HepG2 (cell line): ENCODE data around the gene DUS1L. TPM values are rescaled to one million over a fixed set of nuclear protein-coding genes. Genes with fewer than 3 reads are reported as not detected.

Experiments used
- ARID4A ChIP-seq: sonication (generic); formaldehyde crosslinking; IDR thresholded peaks from 2 replicates; pipeline ENCODE4 v1.5.0; 2020; ENCODE audit warnings: mild to moderate bottlenecking, missing genetic modification reagents, borderline replicate concordance
- BCL6 ChIP-seq: IDR thresholded peaks from 2 replicates; pipeline ENCODE4 v1.6.1; 2016; ENCODE audit warnings: missing genetic modification reagents, missing compliant biosample characterization
- DZIP1 ChIP-seq: sonication (generic); formaldehyde crosslinking; IDR thresholded peaks from 2 replicates; pipeline ENCODE4 v1.5.0; 2020; ENCODE audit warnings: mild to moderate bottlenecking, missing genetic modification reagents
- HDAC1 ChIP-seq: sonication (generic); formaldehyde crosslinking; IDR thresholded peaks from 2 replicates; pipeline ENCODE4 v1.5.1; 2020; ENCODE audit warnings: mild to moderate bottlenecking, missing genetic modification reagents
- HNRNPK ChIP-seq: fragments of 200-400 bp; formaldehyde crosslinking; IDR thresholded peaks from 2 replicates; pipeline ENCODE4 v1.6.1; 2018; ENCODE audit warnings: low read length, low read depth, moderate library complexity, mild to moderate bottlenecking; ENCODE audit not compliant: poor library complexity, severe bottlenecking
- NCOR1 ChIP-seq: fragments of 200-600 bp; sonication (generic); IDR thresholded peaks from 2 replicates; pipeline ENCODE4 v1.7.0; 2017; ENCODE audit warnings: antibody characterized with exemption, low read length, borderline replicate concordance
- NFRKB ChIP-seq: fragments of 450-650 bp; IDR thresholded peaks from 2 replicates; pipeline ENCODE4 v1.6.1; 2017
- RFX3 ChIP-seq: IDR thresholded peaks from 2 replicates; pipeline ENCODE4 v1.6.1; 2016; ENCODE audit warnings: missing biosample characterization, missing genetic modification reagents
- SRF ChIP-seq: IDR thresholded peaks from 2 replicates; pipeline ENCODE4 v1.6.1; 2011; ENCODE audit warnings: mild to moderate bottlenecking, low read depth, low read length, moderate library complexity
- ZFP36L2 ChIP-seq: sonication (generic); formaldehyde crosslinking; IDR thresholded peaks from 2 replicates; pipeline ENCODE4 v1.4.0; 2020; ENCODE audit warnings: missing genetic modification reagents
- ZNF670 ChIP-seq: sonication (generic); formaldehyde crosslinking; IDR thresholded peaks from 2 replicates; pipeline ENCODE4 v1.8.0; 2022; ENCODE audit warnings: mild to moderate bottlenecking, missing genetic modification reagents, borderline replicate concordance
- polyA plus RNA-seq, 8 experiments: library from polyadenylated mRNA; depleted of rRNA in 3 of 8; stranded (reverse) in 7 of 8; unstranded in 1 of 8; fragments of >200 nt; fragmentation: Illumina TruSeq in 4 of 8; extraction: Trizol in 4 of 8; gene quantifications; 2 replicates each; pipeline versions ENCODE4 v1.2.1 to v1.2.3, GENCODE V29; 2011 to 2016; ENCODE audit warnings: low read depth in 4 of 8, missing spikeins in 1 of 8, mixed read lengths in 1 of 8; ENCODE audit not compliant: insufficient read depth in 1 of 8
- total RNA-seq, 5 experiments: library from RNA; depleted of rRNA; stranded (reverse); fragments of >200 nt; fragmentation: Illumina TruSeq; extraction: Trizol; gene quantifications; 2 replicates each; pipeline ENCODE4 v1.2.3, GENCODE V29; 2016; ENCODE audit warnings: low read depth in 1 of 5
- TF ChIP-seq, protein P1 (sequence below): IDR thresholded peaks from 2 replicates; pipeline ENCODE4 v1.6.1; 2012; ENCODE audit warnings: low read length, improper control_type of control experiment
- TF ChIP-seq, protein P2 (sequence below): sonication (generic); formaldehyde crosslinking; IDR thresholded peaks from 2 replicates; pipeline ENCODE4 v1.4.0; 2020; ENCODE audit warnings: missing genetic modification reagents, borderline replicate concordance

DUS1L gene
- total and polyA plus RNA-seq, 2 of the 13 experiments (the other 11 are each of a cell fraction or from before 2014, with no cell fraction given) = 81.0 to 109 TPM

- TF ChIP-seq RFX3 (CRISPR knock-in tag) (no peak), BCL6 (CRISPR knock-in tag) (0 out of 2 replicates have a peak, but pooled peaks have one; percentile 6), HDAC1 (CRISPR knock-in tag) (peak; percentile 56; the same call in 1 of the 2 replicates), ZFP36L2 (CRISPR knock-in tag) (no peak), ARID4A (CRISPR knock-in tag) (peak; percentile 65; the same call in 1 of the 2 replicates), ZNF670 (no peak), SRF (no peak), DZIP1 (CRISPR knock-in tag) (peak; percentile 61; the same call in 1 of the 2 replicates), NFRKB (no peak), HNRNPK (no peak), NCOR1 (no peak)
- TF ChIP-seq, protein P1, sequence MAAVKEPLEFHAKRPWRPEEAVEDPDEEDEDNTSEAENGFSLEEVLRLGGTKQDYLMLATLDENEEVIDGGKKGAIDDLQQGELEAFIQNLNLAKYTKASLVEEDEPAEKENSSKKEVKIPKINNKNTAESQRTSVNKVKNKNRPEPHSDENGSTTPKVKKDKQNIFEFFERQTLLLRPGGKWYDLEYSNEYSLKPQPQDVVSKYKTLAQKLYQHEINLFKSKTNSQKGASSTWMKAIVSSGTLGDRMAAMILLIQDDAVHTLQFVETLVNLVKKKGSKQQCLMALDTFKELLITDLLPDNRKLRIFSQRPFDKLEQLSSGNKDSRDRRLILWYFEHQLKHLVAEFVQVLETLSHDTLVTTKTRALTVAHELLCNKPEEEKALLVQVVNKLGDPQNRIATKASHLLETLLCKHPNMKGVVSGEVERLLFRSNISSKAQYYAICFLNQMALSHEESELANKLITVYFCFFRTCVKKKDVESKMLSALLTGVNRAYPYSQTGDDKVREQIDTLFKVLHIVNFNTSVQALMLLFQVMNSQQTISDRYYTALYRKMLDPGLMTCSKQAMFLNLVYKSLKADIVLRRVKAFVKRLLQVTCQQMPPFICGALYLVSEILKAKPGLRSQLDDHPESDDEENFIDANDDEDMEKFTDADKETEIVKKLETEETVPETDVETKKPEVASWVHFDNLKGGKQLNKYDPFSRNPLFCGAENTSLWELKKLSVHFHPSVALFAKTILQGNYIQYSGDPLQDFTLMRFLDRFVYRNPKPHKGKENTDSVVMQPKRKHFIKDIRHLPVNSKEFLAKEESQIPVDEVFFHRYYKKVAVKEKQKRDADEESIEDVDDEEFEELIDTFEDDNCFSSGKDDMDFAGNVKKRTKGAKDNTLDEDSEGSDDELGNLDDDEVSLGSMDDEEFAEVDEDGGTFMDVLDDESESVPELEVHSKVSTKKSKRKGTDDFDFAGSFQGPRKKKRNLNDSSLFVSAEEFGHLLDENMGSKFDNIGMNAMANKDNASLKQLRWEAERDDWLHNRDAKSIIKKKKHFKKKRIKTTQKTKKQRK = no peak
- TF ChIP-seq, protein P2, sequence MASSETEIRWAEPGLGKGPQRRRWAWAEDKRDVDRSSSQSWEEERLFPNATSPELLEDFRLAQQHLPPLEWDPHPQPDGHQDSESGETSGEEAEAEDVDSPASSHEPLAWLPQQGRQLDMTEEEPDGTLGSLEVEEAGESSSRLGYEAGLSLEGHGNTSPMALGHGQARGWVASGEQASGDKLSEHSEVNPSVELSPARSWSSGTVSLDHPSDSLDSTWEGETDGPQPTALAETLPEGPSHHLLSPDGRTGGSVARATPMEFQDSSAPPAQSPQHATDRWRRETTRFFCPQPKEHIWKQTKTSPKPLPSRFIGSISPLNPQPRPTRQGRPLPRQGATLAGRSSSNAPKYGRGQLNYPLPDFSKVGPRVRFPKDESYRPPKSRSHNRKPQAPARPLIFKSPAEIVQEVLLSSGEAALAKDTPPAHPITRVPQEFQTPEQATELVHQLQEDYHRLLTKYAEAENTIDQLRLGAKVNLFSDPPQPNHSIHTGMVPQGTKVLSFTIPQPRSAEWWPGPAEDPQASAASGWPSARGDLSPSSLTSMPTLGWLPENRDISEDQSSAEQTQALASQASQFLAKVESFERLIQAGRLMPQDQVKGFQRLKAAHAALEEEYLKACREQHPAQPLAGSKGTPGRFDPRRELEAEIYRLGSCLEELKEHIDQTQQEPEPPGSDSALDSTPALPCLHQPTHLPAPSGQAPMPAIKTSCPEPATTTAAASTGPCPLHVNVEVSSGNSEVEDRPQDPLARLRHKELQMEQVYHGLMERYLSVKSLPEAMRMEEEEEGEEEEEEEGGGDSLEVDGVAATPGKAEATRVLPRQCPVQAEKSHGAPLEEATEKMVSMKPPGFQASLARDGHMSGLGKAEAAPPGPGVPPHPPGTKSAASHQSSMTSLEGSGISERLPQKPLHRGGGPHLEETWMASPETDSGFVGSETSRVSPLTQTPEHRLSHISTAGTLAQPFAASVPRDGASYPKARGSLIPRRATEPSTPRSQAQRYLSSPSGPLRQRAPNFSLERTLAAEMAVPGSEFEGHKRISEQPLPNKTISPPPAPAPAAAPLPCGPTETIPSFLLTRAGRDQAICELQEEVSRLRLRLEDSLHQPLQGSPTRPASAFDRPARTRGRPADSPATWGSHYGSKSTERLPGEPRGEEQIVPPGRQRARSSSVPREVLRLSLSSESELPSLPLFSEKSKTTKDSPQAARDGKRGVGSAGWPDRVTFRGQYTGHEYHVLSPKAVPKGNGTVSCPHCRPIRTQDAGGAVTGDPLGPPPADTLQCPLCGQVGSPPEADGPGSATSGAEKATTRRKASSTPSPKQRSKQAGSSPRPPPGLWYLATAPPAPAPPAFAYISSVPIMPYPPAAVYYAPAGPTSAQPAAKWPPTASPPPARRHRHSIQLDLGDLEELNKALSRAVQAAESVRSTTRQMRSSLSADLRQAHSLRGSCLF (CRISPR knock-in tag) = no peak
Observed at GRCh38 chr17:82097184-82097918, 31.7 kb upstream of the DUS1L start (continued).
